Gastrocnemius medialis (tissue), 4 donors: ENCODE data around the gene KAZN.

Experiments used
- CTCF ChIP-seq, 5 experiments: fragments of 450-650 bp in 3 of 5; fragments of 200-600 bp in 2 of 5; sonication (generic) in 2 of 5; IDR thresholded peaks in 4 of 5; conservative IDR thresholded peaks in 1 of 5; 1 replicate in 4 of 5; 2 replicates in 1 of 5; pipeline ENCODE4 v1.5.1; 2016 to 2019; ENCODE audit warnings: antibody characterized with exemption in 5 of 5, mild to moderate bottlenecking in 3 of 5, moderate library complexity in 3 of 5
- POLR2A ChIP-seq, 2 donors: fragments of 450-650 bp; IDR thresholded peaks; one replicate each; pipeline ENCODE4 v1.6.1; 2017; ENCODE audit warnings: antibody characterized with exemption in 2 of 2, mild to moderate bottlenecking in 2 of 2, moderate library complexity in 2 of 2

- TF ChIP-seq CTCF (IDR thresholded peaks at IDR 0.05 in 4 of 5, conservative IDR thresholded peaks at IDR 0.05 in 1 of 5), result no peak
- no peak for TF ChIP-seq POLR2A (IDR thresholded peaks at IDR 0.05)
These were observed 33.4 kb upstream of the KAZN start for GRCh38 chr1:14565090-14565489.
